H1 (cell line): ENCODE results near the gene TNS3. TPM values are rescaled to one million over a fixed set of nuclear protein-coding genes. Genes with fewer than 3 reads are reported as not detected.

Source experiments
- CTCF ChIA-PET: fragments of 300-600 bp; sonication (Branson Sonifier 250); formaldehyde crosslinking; loops from one replicate; lab custom pipeline; 2021; ENCODE audit not compliant: partially characterized antibody; lab: Charles Lee
- POLR2A ChIA-PET: fragments of 300-600 bp; sonication (Branson Sonifier 250); formaldehyde crosslinking; loops from one replicate; lab custom pipeline; 2021; ENCODE audit warnings: inconsistent platforms; ENCODE audit not compliant: partially characterized antibody; lab: Charles Lee
- DNase-seq, 2 experiments: peaks; one replicate each; pipeline versions ENCODE4 v3.0.0 to v3.0.0-alpha.2; 2010 to 2022; ENCODE audit warnings: low spot score in 2 of 2, low read depth in 1 of 2, mixed read lengths in 1 of 2
- FAIRE-seq: peaks from 2 replicates; lab custom pipeline; 2011; peaks lifted over from hg19 to GRCh38; lab: Jason Lieb, UNC
- H2AFZ ChIP-seq: 2 replicates; pipeline ENCODE4 v1.8.1; 2012; ENCODE audit warnings: low read length, inconsistent platforms
- H2AK5ac ChIP-seq: 2 replicates; pipeline ENCODE4 v1.6.1; 2013; ENCODE audit warnings: low read depth, low read length
- H2BK120ac ChIP-seq: replicated peaks from 2 replicates; pipeline ENCODE3; 2013; ENCODE audit warnings: low read depth, low read length, inconsistent platforms
- H2BK12ac ChIP-seq: 2 replicates; pipeline ENCODE4 v1.6.1; 2013; ENCODE audit warnings: low read depth, low read length
- H2BK15ac ChIP-seq: 2 replicates; pipeline ENCODE4 v1.6.1; 2013; ENCODE audit warnings: low read length
- H2BK20ac ChIP-seq: 2 replicates; pipeline ENCODE4 v1.6.1; 2013; ENCODE audit warnings: low read length
- H2BK5ac ChIP-seq: 2 replicates; pipeline ENCODE4 v1.6.1; 2013; ENCODE audit warnings: low read depth, low read length
- H3K14ac ChIP-seq: 2 replicates; pipeline ENCODE4 v1.6.1; 2013; ENCODE audit warnings: inconsistent platforms; ENCODE audit not compliant: insufficient read length
- H3K18ac ChIP-seq: 2 replicates; pipeline ENCODE4 v1.6.1; 2013; ENCODE audit warnings: low read length; ENCODE audit errors: extremely low read depth
- H3K23ac ChIP-seq: 2 replicates; pipeline ENCODE4 v1.6.1; 2013; ENCODE audit warnings: inconsistent platforms; ENCODE audit not compliant: insufficient read length
- H3K23me2 ChIP-seq: 2 replicates; pipeline ENCODE4 v1.6.1; 2013; ENCODE audit warnings: low read depth, low read length
- H3K27ac ChIP-seq: 2 replicates; pipeline ENCODE4 v1.6.1; 2011; ENCODE audit warnings: low read depth, low read length, inconsistent platforms
- H3K27me3 ChIP-seq, 4 experiments: replicated peaks in 1 of 4; 1 replicate in 1 of 4; 2 replicates in 3 of 4; pipeline versions ENCODE4 v1.6.1 to v1.8.1; 2011 to 2013; ENCODE audit warnings: low read length in 3 of 4, mild to moderate bottlenecking in 3 of 4, inconsistent platforms in 2 of 4, mixed read lengths in 2 of 4, moderate library complexity in 1 of 4; ENCODE audit not compliant: control insufficient read depth in 3 of 4, insufficient read depth in 3 of 4; ENCODE audit errors: extremely low read depth in 1 of 4
- H3K36me3 ChIP-seq, 4 experiments: 2 replicates each; pipeline versions ENCODE4 v1.6.1 to v1.8.1; 2011 to 2013; ENCODE audit warnings: mild to moderate bottlenecking in 4 of 4, low read length in 3 of 4, moderate library complexity in 2 of 4, control low read depth in 1 of 4, inconsistent platforms in 1 of 4; ENCODE audit not compliant: insufficient read depth in 4 of 4, control insufficient read depth in 2 of 4
- H3K4ac ChIP-seq: replicated peaks from 2 replicates; pipeline ENCODE3; 2013; ENCODE audit warnings: low read length, low read depth, mixed read lengths, inconsistent platforms; ENCODE audit not compliant: insufficient read length
- H3K4me1 ChIP-seq, 4 experiments: replicated peaks in 1 of 4; 1 replicate in 1 of 4; 2 replicates in 3 of 4; pipeline versions ENCODE4 v1.6.1 to v1.8.1; 2011 to 2013; ENCODE audit warnings: low read length in 3 of 4, inconsistent platforms in 2 of 4, mixed read lengths in 1 of 4; ENCODE audit not compliant: insufficient read depth in 4 of 4, control insufficient read depth in 3 of 4
- H3K4me2 ChIP-seq, 2 experiments: 2 replicates each; pipeline versions ENCODE4 v1.6.1 to v1.8.1; 2011 to 2013; ENCODE audit warnings: low read depth in 2 of 2, low read length in 2 of 2, control low read depth in 1 of 2, inconsistent platforms in 1 of 2, mild to moderate bottlenecking in 1 of 2; ENCODE audit not compliant: insufficient read depth in 1 of 2
- H3K4me3 ChIP-seq, 4 experiments: fragments of 200-600, 300-600 bp in 1 of 4; sonication (generic), shearing (Covaris generic), sonication (Bioruptor Twin) in 1 of 4; 2 replicates each; pipeline versions ENCODE4 v1.5.1 to v1.8.1; 2011 to 2016; ENCODE audit warnings: low read length in 4 of 4, low read depth in 3 of 4, control low read depth in 2 of 4, inconsistent platforms in 2 of 4, mild to moderate bottlenecking in 2 of 4, mixed read lengths in 1 of 4, moderate library complexity in 1 of 4; ENCODE audit not compliant: insufficient read depth in 2 of 4; ENCODE audit errors: extremely low read depth in 1 of 4
- H3K56ac ChIP-seq: replicated peaks from 2 replicates; pipeline ENCODE3; 2013; ENCODE audit warnings: low read depth, mild to moderate bottlenecking, mixed read lengths, low read length, inconsistent platforms; ENCODE audit not compliant: insufficient read length
- H3K79me1 ChIP-seq: 2 replicates; pipeline ENCODE4 v1.6.1; 2013; ENCODE audit warnings: low read depth, low read length, control low read depth
- H3K79me2 ChIP-seq, 2 experiments: 2 replicates each; pipeline versions ENCODE4 v1.6.1 to v1.8.1; 2012 to 2013; ENCODE audit warnings: low read length in 2 of 2, mild to moderate bottlenecking in 2 of 2, inconsistent platforms in 1 of 2; ENCODE audit not compliant: insufficient read depth in 2 of 2, control insufficient read depth in 1 of 2
- H3K9ac ChIP-seq, 4 experiments: replicated peaks in 1 of 4; 1 replicate in 1 of 4; 2 replicates in 3 of 4; pipeline versions ENCODE4 v1.6.1 to v1.8.1; 2011 to 2013; ENCODE audit warnings: low read depth in 3 of 4, low read length in 3 of 4, control low read depth in 2 of 4, mild to moderate bottlenecking in 2 of 4, moderate library complexity in 2 of 4, inconsistent platforms in 1 of 4; ENCODE audit errors: extremely low read depth in 1 of 4
- H3K9me3 ChIP-seq, 2 experiments: 2 replicates each; pipeline versions ENCODE4 v1.6.1 to v1.8.1; 2012 to 2013; ENCODE audit warnings: mild to moderate bottlenecking in 2 of 2, moderate library complexity in 2 of 2, control low read depth in 1 of 2, inconsistent platforms in 1 of 2, low read depth in 1 of 2, low read length in 1 of 2, mixed read lengths in 1 of 2; ENCODE audit not compliant: insufficient read depth in 2 of 2
- H4K20me1 ChIP-seq, 2 experiments: replicated peaks in 1 of 2; 2 replicates each; pipeline versions ENCODE3 to v1.8.1; 2011 to 2013; ENCODE audit warnings: inconsistent platforms in 2 of 2, low read length in 2 of 2, mild to moderate bottlenecking in 1 of 2; ENCODE audit not compliant: insufficient read depth in 2 of 2, control insufficient read depth in 1 of 2
- H4K5ac ChIP-seq: 2 replicates; pipeline ENCODE4 v1.6.1; 2013; ENCODE audit warnings: low read length, low read depth, mixed read lengths, inconsistent platforms; ENCODE audit not compliant: insufficient read length
- H4K8ac ChIP-seq: 2 replicates; pipeline ENCODE4 v1.8.0; 2013; ENCODE audit warnings: mild to moderate bottlenecking, moderate library complexity, low read length, inconsistent platforms; ENCODE audit not compliant: insufficient read depth; ENCODE audit errors: extremely low read depth
- H4K91ac ChIP-seq: replicated peaks from 2 replicates; pipeline ENCODE3; 2013; ENCODE audit warnings: low read length, mixed read lengths, inconsistent platforms; ENCODE audit not compliant: insufficient read length
- BACH1 ChIP-seq: IDR thresholded peaks from 2 replicates; pipeline ENCODE4 v1.6.1; 2012; ENCODE audit warnings: low read length, improper control_type of control experiment
- BRCA1 ChIP-seq: IDR thresholded peaks from 2 replicates; pipeline ENCODE4 v1.6.1; 2012; ENCODE audit warnings: low read depth, low read length, improper control_type of control experiment
- CREB1 ChIP-seq: IDR thresholded peaks from 2 replicates; pipeline ENCODE4 v1.6.1; 2012; ENCODE audit warnings: inconsistent platforms
- GTF2F1 ChIP-seq: IDR thresholded peaks from 2 replicates; pipeline ENCODE4 v1.6.1; 2012; ENCODE audit warnings: low read depth, low read length, improper control_type of control experiment, borderline replicate concordance
- HDAC2 ChIP-seq, 2 experiments: fragments of 300-600 bp in 1 of 2; sonication (generic) in 1 of 2; IDR thresholded peaks; 2 replicates each; pipeline ENCODE4 v1.6.1; 2011 to 2012; ENCODE audit warnings: low read depth in 2 of 2, low read length in 2 of 2, mild to moderate bottlenecking in 2 of 2, moderate library complexity in 2 of 2, borderline replicate concordance in 1 of 2, inconsistent platforms in 1 of 2
- KDM4A ChIP-seq: IDR thresholded peaks from one replicate; pipeline ENCODE4 v1.7.1; 2012; ENCODE audit warnings: low read depth, mild to moderate bottlenecking, moderate library complexity, low read length, inconsistent platforms; ENCODE audit not compliant: severe bottlenecking
- POU5F1 ChIP-seq: IDR thresholded peaks from 2 replicates; pipeline ENCODE4 v1.6.1; 2011; ENCODE audit warnings: low read depth, mild to moderate bottlenecking, low read length, moderate library complexity
- RBBP5 ChIP-seq: IDR thresholded peaks from 2 replicates; pipeline ENCODE4 v1.7.1; 2012; ENCODE audit warnings: low read depth, mild to moderate bottlenecking, inconsistent platforms, low read length, moderate library complexity, borderline replicate concordance
- TBP ChIP-seq: IDR thresholded peaks from 2 replicates; pipeline ENCODE4 v1.6.1; 2011; ENCODE audit warnings: low read depth, low read length, improper control_type of control experiment
- TEAD4 ChIP-seq: IDR thresholded peaks from 2 replicates; pipeline ENCODE4 v1.6.1; 2012; ENCODE audit warnings: low read depth, low read length, inconsistent platforms, mixed read lengths
- WGBS, 2 experiments: shearing (Covaris generic) in 1 of 2; methylation state at CpG; one replicate each; pipeline versions ENCODE4 v1.1.6 to v1.1.7; 2013 to 2015; ENCODE audit warnings: low lambda C conversion rate in 2 of 2, mixed read lengths in 2 of 2, inconsistent platforms in 1 of 2, low coverage in 1 of 2, missing lambda C conversion rate in 1 of 2; ENCODE audit not compliant: insufficient replicate concordance in 2 of 2, insufficient coverage in 1 of 2, insufficient read length in 1 of 2; ENCODE audit errors: extremely low coverage in 1 of 2, missing lambda C conversion rate in 1 of 2; 5-methylcytosine and 5-hydroxymethylcytosine counted together
- polyA plus RNA-seq, 7 experiments: library from polyadenylated mRNA; depleted of rRNA in 3 of 7; stranded (reverse) in 5 of 7; unstranded in 2 of 7; fragments of >200 nt in 5 of 7; fragments of 200-250 nt in 2 of 7; gene quantifications; 1 replicate in 5 of 7; 2 replicates in 1 of 7; 4 replicates in 1 of 7; pipeline versions ENCODE4 v1.2.1 to v1.2.3, GENCODE V29; 2011 to 2013; ENCODE audit warnings: missing spikeins in 2 of 7, mixed read lengths in 2 of 7
- total RNA-seq: library from RNA; stranded (reverse); fragmentation: NEBNext Ultra II Directional; extraction: Animal tissue kit (Norgen Biotek cat#: 25700); gene quantifications from 2 replicates; pipeline ENCODE4 v1.2.1, GENCODE V29; 2021

The TNS3 gene
- total and polyA plus RNA-seq, 2 of the 8 experiments (the other 6 are each of a cell fraction or from before 2014, with no cell fraction given), result 11.9 to 24.2 TPM

DNA sequence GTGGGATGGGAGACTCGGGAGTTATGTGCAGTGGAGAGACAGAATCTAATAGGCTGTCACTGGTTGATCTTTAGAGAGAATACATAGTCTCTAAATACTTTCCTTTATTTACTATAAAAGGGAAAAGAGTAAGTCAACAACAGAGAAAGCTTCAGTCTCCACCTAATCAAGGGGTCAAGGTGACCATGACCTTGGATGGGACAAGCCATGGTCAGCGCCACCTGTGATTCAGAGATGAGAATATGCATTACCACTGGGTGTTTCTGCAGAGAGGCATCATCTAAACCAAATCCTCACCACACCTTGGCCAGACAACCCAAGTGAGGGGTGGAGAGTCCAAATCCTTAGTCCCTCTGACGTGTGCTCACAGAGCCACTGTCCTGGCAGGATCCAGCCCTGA is 39.9 kb downstream of the TNS3 start:
- no peak overlapping the region for H3K14ac ChIP-seq
- H2AFZ ChIP-seq, result no peak overlapping the region
- no peaks in the 10 kb centered on the region for H3K9me3 ChIP-seq
- H2BK5ac ChIP-seq, result no peak overlapping the region
- no peak overlapping the region for H3K27ac ChIP-seq
- no peak overlapping the region for H4K8ac ChIP-seq
- peaks cover 0 to 7% of the 10 kb centered on the region in 2 experiments for H4K20me1 ChIP-seq
- no peak for FAIRE-seq
- no peak for DNase-seq
- no peak overlapping the region for H4K91ac ChIP-seq
- no peak overlapping the region for H3K4me3 ChIP-seq
- H4K5ac ChIP-seq, result no peak overlapping the region
- peak overlapping the region; percentile 24; the same call in 1 of the 2 replicates for H2AK5ac ChIP-seq
- no peak overlapping the region for H2BK20ac ChIP-seq
- WGBS, 2 experiments, result 98% methylated on average over 3 of the region's 3 CpGs; no CpG with 5 or more reads in 1 of the 2 experiments
- H3K9ac ChIP-seq, result no peak overlapping the region
- no peak overlapping the region for H3K18ac ChIP-seq
- 0 out of 2 replicates have a peak overlapping the region, but pooled peaks have one; percentile 81 for H2BK15ac ChIP-seq
- H3K23ac ChIP-seq, result no peak overlapping the region
- H3K4me2 ChIP-seq, result no peak overlapping the region
- POLR2A ChIA-PET, result interaction anchor here (0.6 kb wide), 1 partner anchor 72 kb away, joined by 3 read pairs; no protein-coding TSS in a partner anchor
- TF ChIP-seq TEAD4, result no peak
- TF ChIP-seq HDAC2 (IDR thresholded peaks at IDR 0.05; ENCODE audit: borderline replicate concordance in 1 of 2, low read depth in 2 of 2, low read length in 2 of 2), result no peak
- TF ChIP-seq BRCA1, result no peak
- TF ChIP-seq TBP, result no peak
- TF ChIP-seq KDM4A, result no peak
- TF ChIP-seq POU5F1, result no peak
- no peak for TF ChIP-seq BACH1
- TF ChIP-seq GTF2F1, result no peak
- TF ChIP-seq RBBP5, result no peak
- TF ChIP-seq CREB1, result no peak
- CTCF ChIA-PET, result interaction anchor here (0.9 to 1.5 kb wide), 2 partner anchors 106 to 241 kb away, joined by 3 read pairs; no protein-coding TSS in a partner anchor
- H3K79me2 ChIP-seq, result peaks cover 0 to 2% of the 10 kb centered on the region in 2 experiments; a peak in 1 of 4 replicates
- H2BK12ac ChIP-seq, result 0 out of 2 replicates have a peak overlapping the region, but pooled peaks have one; percentile 63
- H2BK120ac ChIP-seq, result no peak overlapping the region
- H3K4ac ChIP-seq, result no peak overlapping the region
- H3K56ac ChIP-seq, result no peak overlapping the region
- H3K23me2 ChIP-seq, result peaks cover 4% of the 10 kb centered on the region; the same call in 1 of the 2 replicates
- H3K36me3 ChIP-seq, result no peaks in the 10 kb centered on the region
- H3K27me3 ChIP-seq, result peaks cover 0 to 5% (median 3%) of the 10 kb centered on the region in 4 experiments; a peak in 4 of 7 replicates
- H3K4me1 ChIP-seq, result peaks cover 5 to 16% (median 12%) of the 10 kb centered on the region in 4 experiments
- H3K79me1 ChIP-seq, result peaks cover 10% of the 10 kb centered on the region
